Tongue (tissue), 2 donors: ENCODE results near the gene ACP1. TPM values are rescaled to one million over a fixed set of nuclear protein-coding genes. Genes with fewer than 3 reads are reported as not detected.
"Not testable (repeated sequence)": the region's sequence is repeated elsewhere in the genome, so short reads cannot be mapped to it uniquely, and the experiment has no call there.

Experiments
- DNase-seq: peaks from one replicate; pipeline ENCODE4 v3.0.0-alpha.2; 2015
- total RNA-seq: library from RNA; depleted of rRNA; stranded (reverse); fragments of >200 nt; gene quantifications from one replicate; pipeline ENCODE4 v1.2.3, GENCODE V29; 2014

ACP1 gene
- total RNA-seq, 1 donor from 2014 or later, result 115 TPM

- no peak for DNase-seq
Measured at GRCh38 chr2:313991-314390, 49.2 kb downstream of the ACP1 start.

- DNase-seq, result no peak
Measured at GRCh38 chr2:314561-315336, 50.0 kb downstream of the ACP1 start.

GRCh38 chr2:315925-316324 lies 51.2 kb downstream of the ACP1 start:
- not testable (repeated sequence) for DNase-seq

GRCh38 chr2:316381-316780 lies 51.6 kb downstream of the ACP1 start:
- DNase-seq, result no peak

- no peak for DNase-seq
Measured at GRCh38 chr2:317501-318424, 53.0 kb downstream of the ACP1 start.

GRCh38 chr2:319059-319600 lies 54.4 kb downstream of the ACP1 start:
- no peak for DNase-seq

GRCh38 chr2:320561-320960 lies 55.8 kb downstream of the ACP1 start:
- DNase-seq, result no peak

- no peak for DNase-seq
Measured at GRCh38 chr2:322326-322725, 57.6 kb downstream of the ACP1 start.

GRCh38 chr2:323035-323434 lies 58.3 kb downstream of the ACP1 start:
- no peak for DNase-seq

Other genes starting within 250 kb of the ACP1 start
- 3.7 TPM for gene FAM110C, start 218.4 kb upstream of the ACP1 start, total RNA-seq
- gene SH3YL1, start 915 bp upstream of the ACP1 start, total RNA-seq, result 71.0 TPM
- gene ALKAL2, start 23.1 kb downstream of the ACP1 start, total RNA-seq, result 2.3 TPM